ENCODE results near the gene MGMT. TPM values are rescaled to one million over a fixed set of nuclear protein-coding genes. Genes with fewer than 3 reads are reported as not detected.

Gene MGMT
- total and polyA plus RNA-seq, 2 experiments from 2014 or later = 19.3 to 21.9 TPM

- Histone ChIP-seq H3K79me2 (replicated peaks; ENCODE audit: insufficient read depth) (no peaks in the 10 kb centered on the region), H2AFZ (no peak overlapping the region), H3K27ac (ENCODE audit: low read depth) (no peak overlapping the region), H4K20me1 (replicated peaks; ENCODE audit: insufficient read depth) (no peaks in the 10 kb centered on the region), H3K9me2 (ENCODE audit: insufficient read depth) (peaks cover 5% of the 10 kb centered on the region; the same call in 1 of the 2 replicates), H3F3A (replicated peaks; ENCODE audit: low read depth) (no peaks in the 10 kb centered on the region), H3K4me2 (no peak overlapping the region), H3K4me1 (ENCODE audit: insufficient read depth) (0 out of 2 replicates have a peak, but pooled peaks cover 10% of the 10 kb centered on the region), H3K27me3 (ENCODE audit: insufficient read depth) (no peaks in the 10 kb centered on the region), H3K4me3 (no peak overlapping the region), H3K36me3 (ENCODE audit: insufficient read depth) (no peaks in the 10 kb centered on the region)
- DNase-seq (ENCODE audit: low spot score) = no peak
- Mint-ChIP-seq H3K27ac (no peak overlapping the region), H3K4me3 (no peak overlapping the region), H3K27me3 (ENCODE audit: insufficient read depth, low read depth, poor library complexity) (peaks cover 3% of the 10 kb centered on the region), H3K4me1 (peaks cover 16% of the 10 kb centered on the region; the same call in 2 of the 3 replicates), H3K36me3 (ENCODE audit: low read depth) (no peaks in the 10 kb centered on the region; the same call in 2 of the 3 replicates), H3K9me3 (peaks cover 3% of the 10 kb centered on the region)
- no peak for TF ChIP-seq ETS1 (IDR thresholded peaks at IDR 0.05)
- no peak for ATAC-seq
Measured at GRCh38 chr10:129455625-129456024, 11.4 kb upstream of the MGMT start.

- no peaks in the 10 kb centered on the region for H3K36me3 Mint-ChIP-seq (ENCODE audit: low read depth)
- no peak overlapping the region for H3K4me2 ChIP-seq
- no peaks in the 10 kb centered on the region for H3F3A ChIP-seq (replicated peaks; ENCODE audit: low read depth)
- H3K27ac Mint-ChIP-seq = no peak overlapping the region
- H3K27ac ChIP-seq (ENCODE audit: low read depth) = no peak overlapping the region
- no peaks in the 10 kb centered on the region for H3K9me2 ChIP-seq (ENCODE audit: insufficient read depth)
- no peaks in the 10 kb centered on the region for H3K36me3 ChIP-seq (ENCODE audit: insufficient read depth)
- no peak for TF ChIP-seq NANOG (IDR thresholded peaks at IDR 0.05; ENCODE audit: borderline replicate concordance)
- H3K9me3 Mint-ChIP-seq = no peaks in the 10 kb centered on the region
- no peak overlapping the region for H3K4me3 Mint-ChIP-seq
- peaks cover 32% of the 10 kb centered on the region for H3K4me1 Mint-ChIP-seq
- peaks cover 12% of the 10 kb centered on the region for H3K27me3 Mint-ChIP-seq (ENCODE audit: insufficient read depth, low read depth, poor library complexity)
- no peaks in the 10 kb centered on the region for H3K79me2 ChIP-seq (replicated peaks; ENCODE audit: insufficient read depth)
- ATAC-seq = no peak
- DNase-seq (ENCODE audit: low spot score) = no peak
- no peaks in the 10 kb centered on the region for H3K27me3 ChIP-seq (ENCODE audit: insufficient read depth)
- 0 out of 2 replicates have a peak, but pooled peaks cover 10% of the 10 kb centered on the region for H3K4me1 ChIP-seq (ENCODE audit: insufficient read depth)
- no peaks in the 10 kb centered on the region for H4K20me1 ChIP-seq (replicated peaks; ENCODE audit: insufficient read depth)
- H2AFZ ChIP-seq = peak overlapping the region; percentile 7; the same call in 1 of the 2 replicates
- H3K4me3 ChIP-seq = no peak overlapping the region
Measured at GRCh38 chr10:129459762-129460539, 7.1 kb upstream of the MGMT start.

GRCh38 chr10:129462257-129462795, 4.7 kb upstream of the MGMT start:
- peaks cover 9% of the 10 kb centered on the region; the same call in 1 of the 2 replicates for H3K27me3 ChIP-seq (ENCODE audit: insufficient read depth)
- ATAC-seq (no peak), DNase-seq (ENCODE audit: low spot score) (no peak)
- no peaks in the 10 kb centered on the region for H3F3A ChIP-seq (replicated peaks; ENCODE audit: low read depth)
- no peaks in the 10 kb centered on the region for H3K79me2 ChIP-seq (replicated peaks; ENCODE audit: insufficient read depth)
- Mint-ChIP-seq H3K4me1 (peaks cover 29% of the 10 kb centered on the region), H3K36me3 (ENCODE audit: low read depth) (no peaks in the 10 kb centered on the region), H3K27me3 (ENCODE audit: insufficient read depth, low read depth, poor library complexity) (peaks cover 15% of the 10 kb centered on the region), H3K27ac (no peak overlapping the region), H3K4me3 (no peak overlapping the region), H3K9me3 (peaks cover 2% of the 10 kb centered on the region; the same call in 1 of the 3 replicates)
- H3K4me2 ChIP-seq = no peak overlapping the region
- H4K20me1 ChIP-seq (replicated peaks; ENCODE audit: insufficient read depth) = no peaks in the 10 kb centered on the region
- no peaks in the 10 kb centered on the region for H3K36me3 ChIP-seq (ENCODE audit: insufficient read depth)
- H3K9me2 ChIP-seq (ENCODE audit: insufficient read depth) = no peaks in the 10 kb centered on the region
- 0 out of 2 replicates have a peak, but pooled peaks cover 9% of the 10 kb centered on the region for H3K4me1 ChIP-seq (ENCODE audit: insufficient read depth)
- H3K27ac ChIP-seq (ENCODE audit: low read depth) = no peak overlapping the region
- no peak overlapping the region for H3K4me3 ChIP-seq
- H2AFZ ChIP-seq = no peak overlapping the region
- TF ChIP-seq ZNF114 (CRISPR knock-in tag; IDR thresholded peaks at IDR 0.05) (no peak), ZNF331 (CRISPR knock-in tag; IDR thresholded peaks at IDR 0.05; ENCODE audit: low read depth) (no peak), STAT1 (IDR thresholded peaks at IDR 0.05; ENCODE audit: unreplicated experiment) (no peak), REST (IDR thresholded peaks at IDR 0.05; ENCODE audit: unreplicated experiment) (no peak), ETS1 (IDR thresholded peaks at IDR 0.05) (no peak), JUNB (IDR thresholded peaks at IDR 0.05; ENCODE audit: unreplicated experiment) (no peak), EZH2phosphoT487 (IDR thresholded peaks at IDR 0.05; ENCODE audit: unreplicated experiment) (no peak), POLR2AphosphoS5 (IDR thresholded peaks at IDR 0.05; ENCODE audit: low read depth) (no peak), CREB1 (CRISPR knock-in tag; IDR thresholded peaks at IDR 0.05; ENCODE audit: low read depth) (no peak), EZH2 (IDR thresholded peaks at IDR 0.05; ENCODE audit: low read depth, unreplicated experiment) (no peak), NANOG (IDR thresholded peaks at IDR 0.05; ENCODE audit: borderline replicate concordance) (no peak)
